PC-9 (cell line): ENCODE measurements around the gene IFRD2. TPM values are rescaled to one million over a fixed set of nuclear protein-coding genes. Genes with fewer than 3 reads are reported as not detected.

ENCODE experiments used
- BruUV-seq: library from RNA; stranded (reverse); fragments of 400-500 nt; replicated peaks from 2 replicates; lab custom pipeline; 2021; lab: Mats Ljungman, UMichigan
- CTCF ChIA-PET: fragments of 300-600 bp; sonication (Branson Sonifier 250); formaldehyde crosslinking; loops from one replicate; lab custom pipeline; 2022; ENCODE audit warnings: antibody characterized with exemption; lab: Charles Lee
- POLR2A ChIA-PET: fragments of 300-600 bp; sonication (Branson Sonifier 250); formaldehyde crosslinking; loops from one replicate; lab custom pipeline; 2022; ENCODE audit warnings: antibody characterized with exemption; ENCODE audit not compliant: unreplicated experiment; lab: Charles Lee
- DNase-seq, 2 experiments: peaks; one replicate each; pipeline versions ENCODE4 v3.0.0 to v3.0.0-alpha.2; 2015 to 2022; ENCODE audit warnings: mixed read lengths in 1 of 2
- H2AFZ ChIP-seq: fragments of 200-600 bp; sonication (generic); 2 replicates; pipeline ENCODE4 v1.8.1; 2017; ENCODE audit warnings: antibody characterized with exemption
- H3F3A ChIP-seq: fragments of 200-600 bp; sonication (generic); 2 replicates; pipeline ENCODE4 v1.8.1; 2017; ENCODE audit warnings: antibody characterized with exemption, mild to moderate bottlenecking, low read depth; ENCODE audit not compliant: insufficient read depth
- H3K27ac ChIP-seq: fragments of 200-600 bp; sonication (generic); 2 replicates; pipeline ENCODE4 v1.6.1; 2016; ENCODE audit warnings: mixed run types
- H3K27me3 ChIP-seq: fragments of 200-600 bp; sonication (generic); 2 replicates; pipeline ENCODE4 v1.6.1; 2016; ENCODE audit warnings: low read depth, mixed run types; ENCODE audit not compliant: insufficient read depth
- H3K36me3 ChIP-seq: fragments of 200-600 bp; sonication (generic); 2 replicates; pipeline ENCODE4 v1.6.1; 2016; ENCODE audit warnings: low read depth, mixed run types
- H3K4me1 ChIP-seq: fragments of 200-600 bp; sonication (generic); replicated peaks from 2 replicates; pipeline ENCODE4 v1.6.1; 2016; ENCODE audit warnings: mixed run types; ENCODE audit not compliant: insufficient read depth
- H3K4me2 ChIP-seq: fragments of 200-600 bp; sonication (generic); 2 replicates; pipeline ENCODE4 v1.6.1; 2017; ENCODE audit warnings: mixed run types
- H3K4me3 ChIP-seq: fragments of 200-600 bp; sonication (generic); 2 replicates; pipeline ENCODE4 v1.6.1; 2016; ENCODE audit warnings: mixed run types
- H3K79me2 ChIP-seq: fragments of 200-600 bp; sonication (generic); 2 replicates; pipeline ENCODE4 v1.6.1; 2017; ENCODE audit warnings: low read depth, mixed run types
- H3K9me2 ChIP-seq: fragments of 200-600 bp; sonication (generic); 2 replicates; pipeline ENCODE4 v1.8.1; 2017; ENCODE audit warnings: mild to moderate bottlenecking; ENCODE audit not compliant: insufficient read depth
- H3K9me3 ChIP-seq: fragments of 200-600 bp; sonication (generic); 2 replicates; pipeline ENCODE4 v1.8.1; 2016; ENCODE audit warnings: low read depth; ENCODE audit not compliant: insufficient read depth
- H4K20me1 ChIP-seq: fragments of 200-600 bp; sonication (generic); 2 replicates; pipeline ENCODE4 v1.8.1; 2017; ENCODE audit not compliant: insufficient read depth
- EZH2 ChIP-seq: fragments of 200-600 bp; sonication (generic); IDR thresholded peaks from 2 replicates; pipeline ENCODE4 v1.8.0; 2017; ENCODE audit warnings: antibody characterized with exemption, low read depth
- intact Hi-C: fragments of 100-400 bp; cut with micrococcal nuclease; formaldehyde crosslinking; loops from one replicate; pipeline ENCODE4 v1.10.0; 2022; ENCODE audit not compliant: unreplicated experiment
- total RNA-seq: library from RNA; stranded (reverse); gene quantifications from 2 replicates; pipeline ENCODE4 v1.2.3, GENCODE V29; 2021
- TF ChIP-seq, protein P1 (sequence below): fragments of 200-600 bp; sonication (generic); conservative IDR thresholded peaks from 2 replicates; pipeline ENCODE4 v1.6.1; 2017; ENCODE audit warnings: mixed run types, antibody characterized with exemption, mild to moderate bottlenecking, moderate library complexity

IFRD2 gene
- total RNA-seq, 1 experiment from 2014 or later, result 93.1 TPM

DNA sequence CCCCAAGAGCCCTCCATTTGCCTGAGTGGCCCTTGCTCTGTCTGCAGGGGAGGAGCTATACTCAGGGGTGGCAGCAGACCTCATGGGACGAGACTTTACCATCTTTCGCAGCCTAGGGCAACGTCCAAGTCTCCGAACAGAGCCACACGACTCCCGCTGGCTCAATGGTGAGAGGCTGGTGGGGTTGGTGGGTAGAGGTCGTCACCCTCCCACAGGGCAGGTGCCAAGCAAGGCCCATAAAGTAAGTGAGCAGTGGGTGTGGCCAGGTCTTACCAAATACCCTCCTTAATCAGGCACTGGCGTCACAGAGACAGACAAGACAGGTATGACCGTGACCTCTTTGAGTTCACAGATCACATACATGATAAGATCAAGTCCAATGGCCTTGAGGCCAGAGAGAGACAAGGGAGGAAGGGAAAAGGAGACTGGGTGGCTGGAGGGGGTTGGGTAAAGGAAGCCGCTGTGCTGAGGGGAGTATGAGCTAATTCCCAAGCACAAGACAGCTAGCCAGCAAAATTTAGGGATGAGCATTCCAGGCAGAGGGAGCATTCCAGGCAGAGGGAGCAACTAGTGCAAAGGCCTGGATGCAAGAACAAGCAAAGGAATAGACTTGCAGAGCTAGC is 20.8 kb downstream of the IFRD2 start:
- no peak overlapping the region for H3K4me3 ChIP-seq
- no peak for DNase-seq
- no peak overlapping the region for H3K27ac ChIP-seq
- H3K79me2 ChIP-seq, result peaks cover 15% of the 10 kb centered on the region
- CTCF ChIA-PET, result interaction anchor here (0.6 to 1.5 kb wide), 4 partner anchors 11 to 343 kb away, joined by 4 to 9 read pairs (median 6); no protein-coding TSS in a partner anchor
- TF ChIP-seq EZH2, result no peak
- TF ChIP-seq, protein P1, sequence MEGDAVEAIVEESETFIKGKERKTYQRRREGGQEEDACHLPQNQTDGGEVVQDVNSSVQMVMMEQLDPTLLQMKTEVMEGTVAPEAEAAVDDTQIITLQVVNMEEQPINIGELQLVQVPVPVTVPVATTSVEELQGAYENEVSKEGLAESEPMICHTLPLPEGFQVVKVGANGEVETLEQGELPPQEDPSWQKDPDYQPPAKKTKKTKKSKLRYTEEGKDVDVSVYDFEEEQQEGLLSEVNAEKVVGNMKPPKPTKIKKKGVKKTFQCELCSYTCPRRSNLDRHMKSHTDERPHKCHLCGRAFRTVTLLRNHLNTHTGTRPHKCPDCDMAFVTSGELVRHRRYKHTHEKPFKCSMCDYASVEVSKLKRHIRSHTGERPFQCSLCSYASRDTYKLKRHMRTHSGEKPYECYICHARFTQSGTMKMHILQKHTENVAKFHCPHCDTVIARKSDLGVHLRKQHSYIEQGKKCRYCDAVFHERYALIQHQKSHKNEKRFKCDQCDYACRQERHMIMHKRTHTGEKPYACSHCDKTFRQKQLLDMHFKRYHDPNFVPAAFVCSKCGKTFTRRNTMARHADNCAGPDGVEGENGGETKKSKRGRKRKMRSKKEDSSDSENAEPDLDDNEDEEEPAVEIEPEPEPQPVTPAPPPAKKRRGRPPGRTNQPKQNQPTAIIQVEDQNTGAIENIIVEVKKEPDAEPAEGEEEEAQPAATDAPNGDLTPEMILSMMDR, result no peak
- H3K36me3 ChIP-seq, result no peaks in the 10 kb centered on the region
- H3K27me3 ChIP-seq, result no peaks in the 10 kb centered on the region
- no peaks in the 10 kb centered on the region for H3K9me3 ChIP-seq
- no peak overlapping the region for H2AFZ ChIP-seq
- peaks cover 50% of the 10 kb centered on the region for H3K4me1 ChIP-seq
- intact Hi-C loops, result loop anchor here (5.0 kb wide), 1 partner anchor 149 kb away; no protein-coding TSS in a partner anchor
- H3K9me2 ChIP-seq, result no peaks in the 10 kb centered on the region
- no TSS peak for BruUV-seq
- no peaks in the 10 kb centered on the region for H4K20me1 ChIP-seq
- H3F3A ChIP-seq, result peaks cover 29% of the 10 kb centered on the region
- POLR2A ChIA-PET, result interaction anchor here (0.5 to 0.6 kb wide), 2 partner anchors 8 to 28 kb away, joined by 3 read pairs; partner anchors contain the start of genes HYAL3 and NAA80
- H3K4me2 ChIP-seq, result peak overlapping the region; percentile 92

DNA sequence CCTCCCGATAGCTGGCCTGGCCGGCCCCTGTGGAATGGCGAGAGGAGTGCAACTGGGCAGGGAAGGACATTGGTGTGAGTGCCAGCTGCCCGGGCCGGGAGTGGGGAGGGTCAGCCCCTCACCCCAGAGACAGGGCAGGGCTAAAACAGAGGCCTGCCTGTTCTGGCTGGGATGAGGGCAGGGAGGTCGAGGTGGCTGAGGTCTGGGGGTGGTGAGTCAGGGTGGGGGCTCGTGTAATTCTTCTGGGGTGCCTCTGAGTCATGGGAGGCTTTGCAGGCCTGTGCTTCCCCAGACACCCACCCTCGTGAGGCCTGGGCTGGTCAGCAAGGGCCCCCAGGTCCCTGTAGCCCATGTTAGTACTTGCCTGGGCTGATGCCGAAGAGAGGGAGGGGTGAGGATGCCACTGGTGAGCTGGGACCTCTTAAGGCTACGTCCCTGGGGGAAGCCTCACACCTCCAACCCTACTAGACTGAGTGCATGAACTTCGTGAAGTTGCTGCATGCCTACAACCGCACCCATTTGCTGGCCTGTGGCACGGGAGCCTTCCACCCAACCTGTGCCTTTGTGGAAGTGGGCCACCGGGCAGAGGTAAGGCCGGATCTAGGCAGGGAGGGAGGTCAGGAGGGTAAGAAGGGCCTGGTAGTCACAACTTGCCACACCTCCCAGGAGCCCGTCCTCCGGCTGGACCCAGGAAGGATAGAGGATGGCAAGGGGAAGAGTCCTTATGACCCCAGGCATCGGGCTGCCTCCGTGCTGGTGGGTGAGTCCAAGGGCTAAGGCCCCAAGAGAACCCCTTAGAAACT is 21.6 kb downstream of the IFRD2 start:
- no peaks in the 10 kb centered on the region for H4K20me1 ChIP-seq
- ChIA-PET CTCF (interaction anchor here (0.5 to 1.2 kb wide), 5 partner anchors 10 to 344 kb away, joined by 5 to 9 read pairs (median 8); no protein-coding TSS in a partner anchor), POLR2A (interaction anchor here (0.6 kb wide), 1 partner anchor 29 kb away, joined by 3 read pairs; the partner anchor contains the start of genes HYAL3 and NAA80)
- intact Hi-C loops, result loop anchor here (5.0 kb wide), 1 partner anchor 148 kb away; no protein-coding TSS in a partner anchor
- H2AFZ ChIP-seq, result no peak overlapping the region
- H3K9me2 ChIP-seq, result no peaks in the 10 kb centered on the region
- no peaks in the 10 kb centered on the region for H3K9me3 ChIP-seq
- peak overlapping the region; percentile 56; the same call in 1 of the 2 replicates for H3K4me3 ChIP-seq
- peaks cover 58% of the 10 kb centered on the region for H3K4me1 ChIP-seq
- peaks cover 33% of the 10 kb centered on the region for H3F3A ChIP-seq
- H3K27ac ChIP-seq, result no peak overlapping the region
- BruUV-seq, result no TSS peak
- peaks cover 15% of the 10 kb centered on the region for H3K79me2 ChIP-seq
- H3K36me3 ChIP-seq, result no peaks in the 10 kb centered on the region
- no peak for DNase-seq
- TF ChIP-seq EZH2, result no peak
- TF ChIP-seq, protein P1, result no peak
- peak overlapping the region; percentile 92 for H3K4me2 ChIP-seq
- no peaks in the 10 kb centered on the region for H3K27me3 ChIP-seq

GRCh38 chr3:50269977-50270413 is 22.2 kb downstream of the IFRD2 start:
- Histone ChIP-seq H3K36me3 (no peaks in the 10 kb centered on the region), H3F3A (peaks cover 38% of the 10 kb centered on the region), H3K27ac (no peak overlapping the region; the same call in 1 of the 2 replicates), H3K4me1 (peaks cover 64% of the 10 kb centered on the region), H3K4me3 (peak overlapping the region; percentile 56; the same call in 1 of the 2 replicates), H3K27me3 (no peaks in the 10 kb centered on the region), H3K79me2 (peaks cover 15% of the 10 kb centered on the region), H3K4me2 (peak overlapping the region; percentile 92), H2AFZ (no peak overlapping the region), H3K9me3 (no peaks in the 10 kb centered on the region), H4K20me1 (no peaks in the 10 kb centered on the region), H3K9me2 (no peaks in the 10 kb centered on the region)
- CTCF ChIA-PET, result interaction anchor here (0.5 to 1.2 kb wide), 4 partner anchors 10 to 248 kb away, joined by 5 to 9 read pairs (median 8); no protein-coding TSS in a partner anchor
- TF ChIP-seq, protein P1, result no peak
- no peak for TF ChIP-seq EZH2
- intact Hi-C loops, result loop anchor here (1.0 to 5.0 kb wide), 4 partner anchors 10 to 148 kb away; no protein-coding TSS in a partner anchor
- no TSS peak for BruUV-seq
- POLR2A ChIA-PET, result no interaction called here
- DNase-seq, result peak in 1 of 2 experiments; percentile 57
